ENCODE results near the gene VSX2.

The VSX2 gene

GRCh38 chr14:74202113-74202512, 37.1 kb upstream of the VSX2 start:
- TF ChIP-seq TAF1 (IDR thresholded peaks at IDR 0.05; ENCODE audit: borderline replicate concordance, insufficient read depth, low read length) (no peak), SIN3A (IDR thresholded peaks at IDR 0.05; ENCODE audit: borderline replicate concordance, insufficient read depth, low read length) (no peak), REST (IDR thresholded peaks at IDR 0.05; ENCODE audit: insufficient read depth in 1 of 2, low read depth in 2 of 2, low read length in 2 of 2) (no peak)

GRCh38 chr14:74203639-74204038, 35.6 kb upstream of the VSX2 start:
- no peak for TF ChIP-seq TAF1 (IDR thresholded peaks at IDR 0.05; ENCODE audit: borderline replicate concordance, insufficient read depth, low read length)
- TF ChIP-seq REST (IDR thresholded peaks at IDR 0.05; ENCODE audit: insufficient read depth in 1 of 2, low read depth in 2 of 2, low read length in 2 of 2), result no peak
- no peak for TF ChIP-seq FOXP2 (optimal IDR thresholded peaks at IDR 0.05; ENCODE audit: borderline replicate concordance, extremely low read depth, extremely low read length, insufficient read depth)
- no peak for TF ChIP-seq SIN3A (IDR thresholded peaks at IDR 0.05; ENCODE audit: borderline replicate concordance, insufficient read depth, low read length)
- TF ChIP-seq POLR2AphosphoS5 (IDR thresholded peaks at IDR 0.05; ENCODE audit: low read depth, low read length), result no peak

DNA sequence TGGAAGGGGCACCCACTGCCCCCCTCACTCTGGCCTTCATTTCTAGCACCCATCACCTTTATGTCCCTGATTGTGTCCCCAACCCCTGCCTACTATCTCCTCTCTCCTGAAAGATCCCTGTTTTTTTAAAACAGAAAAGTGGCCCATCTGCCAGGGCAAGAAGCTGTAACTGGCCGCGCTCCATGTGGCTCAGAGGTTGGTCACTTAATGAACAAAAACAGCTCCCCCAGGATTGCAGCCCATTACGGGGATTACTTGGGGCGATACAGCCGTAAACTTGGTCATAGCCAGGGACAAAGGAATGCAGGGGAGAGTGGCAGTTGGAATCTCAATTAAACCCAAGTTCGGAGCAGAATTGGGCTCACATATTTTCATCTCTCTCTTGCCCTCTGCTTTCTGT, 34.8 kb upstream of the VSX2 start:
- TF ChIP-seq SIN3A (IDR thresholded peaks at IDR 0.05; ENCODE audit: borderline replicate concordance, insufficient read depth, low read length), result no peak
- TF ChIP-seq REST (IDR thresholded peaks at IDR 0.05; ENCODE audit: insufficient read depth in 1 of 2, low read depth in 2 of 2, low read length in 2 of 2), result no peak
- no peak for TF ChIP-seq POLR2AphosphoS5 (IDR thresholded peaks at IDR 0.05; ENCODE audit: low read depth, low read length)
- TF ChIP-seq TAF1 (IDR thresholded peaks at IDR 0.05; ENCODE audit: borderline replicate concordance, insufficient read depth, low read length), result no peak
- TF ChIP-seq FOXP2 (optimal IDR thresholded peaks at IDR 0.05; ENCODE audit: borderline replicate concordance, extremely low read depth, extremely low read length, insufficient read depth), result no peak

DNA sequence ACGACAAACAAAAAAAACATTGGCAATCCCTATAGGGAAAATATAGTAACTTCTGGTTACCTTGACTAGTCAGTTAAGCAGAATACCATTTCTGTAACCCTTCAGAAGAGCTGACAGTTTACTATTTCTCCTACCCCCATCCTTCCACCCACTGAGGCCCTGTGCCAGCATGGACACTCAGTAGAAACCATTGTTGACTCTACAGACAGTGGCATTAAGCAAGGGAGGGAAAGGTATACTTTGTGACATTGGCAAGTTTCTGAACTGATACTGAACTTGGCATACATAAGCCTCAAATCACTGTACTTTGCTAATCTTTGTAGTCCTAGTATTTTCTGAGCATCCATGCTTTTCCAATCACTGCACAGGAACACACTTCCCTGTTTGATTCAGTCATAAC, 33.4 kb upstream of the VSX2 start:
- TF ChIP-seq SIN3A (IDR thresholded peaks at IDR 0.05; ENCODE audit: borderline replicate concordance, insufficient read depth, low read length), result no peak
- TF ChIP-seq REST (IDR thresholded peaks at IDR 0.05; ENCODE audit: insufficient read depth in 1 of 2, low read depth in 2 of 2, low read length in 2 of 2), result no peak
- no peak for TF ChIP-seq FOXP2 (optimal IDR thresholded peaks at IDR 0.05; ENCODE audit: borderline replicate concordance, extremely low read depth, extremely low read length, insufficient read depth)
- no peak for TF ChIP-seq TAF1 (IDR thresholded peaks at IDR 0.05; ENCODE audit: borderline replicate concordance, insufficient read depth, low read length)
- no peak for TF ChIP-seq POLR2AphosphoS5 (IDR thresholded peaks at IDR 0.05; ENCODE audit: low read depth, low read length)

DNA sequence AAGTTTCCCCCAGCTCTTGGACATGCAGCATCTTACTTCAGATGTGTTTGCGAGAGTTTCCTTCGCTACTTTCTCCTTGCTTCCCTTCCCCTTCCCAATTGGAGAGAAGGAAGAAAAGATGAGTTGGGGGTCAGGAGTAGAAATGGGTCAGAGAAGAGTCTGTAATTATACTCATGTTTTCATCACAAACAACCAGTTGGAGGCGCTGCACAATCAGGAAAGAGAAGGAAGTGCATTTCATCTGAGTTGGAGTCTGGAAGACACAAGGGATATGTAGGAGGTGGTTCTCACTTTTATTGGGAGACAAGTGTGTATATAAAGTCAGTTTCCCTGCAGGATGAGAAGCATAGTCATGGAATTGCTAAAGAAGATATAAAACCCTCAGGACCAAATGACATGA, 31.3 kb upstream of the VSX2 start:
- TF ChIP-seq REST (IDR thresholded peaks at IDR 0.05; ENCODE audit: insufficient read depth in 1 of 2, low read depth in 2 of 2, low read length in 2 of 2) (no peak), FOXP2 (optimal IDR thresholded peaks at IDR 0.05; ENCODE audit: borderline replicate concordance, extremely low read depth, extremely low read length, insufficient read depth) (no peak), POLR2AphosphoS5 (IDR thresholded peaks at IDR 0.05; ENCODE audit: low read depth, low read length) (no peak), SIN3A (IDR thresholded peaks at IDR 0.05; ENCODE audit: borderline replicate concordance, insufficient read depth, low read length) (no peak), TAF1 (IDR thresholded peaks at IDR 0.05; ENCODE audit: borderline replicate concordance, insufficient read depth, low read length) (no peak)

Measured in PFSK-1 (cell line).